Measurements from ENCODE around the gene RENBP. TPM values are rescaled to one million over a fixed set of nuclear protein-coding genes. Genes with fewer than 3 reads are reported as not detected.

Gene RENBP
- total RNA-seq, 2 donors from 2014 or later = 6.2 to 10.6 TPM

- H3K27ac ChIP-seq = no peak within 1 kb of the TSS
- peak within 1 kb of the TSS in 1 of 2 donors; percentile 27 for H3K4me3 ChIP-seq
- H3K9me3 ChIP-seq = no peaks in the 10 kb centered on the region
- H3K36me3 ChIP-seq = no peaks in the 10 kb centered on the region
- TF ChIP-seq CTCF (IDR thresholded peaks at IDR 0.05) = no peak
- peaks cover 0 to 7% of the 10 kb centered on the region in 2 donors for H3K4me1 ChIP-seq
- DNase-seq (ENCODE audit: low spot score) = no peak
- H3K27me3 ChIP-seq = peaks cover 15 to 35% of the 10 kb centered on the region in 2 donors
Measured at GRCh38 chrX:153885968-153886903, 58.2 kb downstream of the RENBP start, which contains the start of gene L1CAM. Gene L1CAM, minus strand, starts transcription at chrX:153886173. Its CDS starts 10,337 bp downstream, at chrX:153875836.

Small RNA genes lying within 50 kb of the gene (microRNA-seq; reads per million reads assigned to microRNA genes)
- gene MIR3202-1 (ENCODE audit: borderline number of aligned reads in 2 of 2, borderline replicate concordance in 1 of 2) = 0 reads per million in 2 donors
- gene MIR3202-2 (ENCODE audit: borderline number of aligned reads in 2 of 2, borderline replicate concordance in 1 of 2) = 0 reads per million in 2 donors

Other genes starting within 250 kb of the RENBP start
- 100 to 1,000 TPM in 1 of 2 donors, 10 to 100 TPM in 1; 86.3 to 109 TPM for gene BCAP31, start 220.3 kb downstream of the RENBP start, total RNA-seq
- 10 to 100 TPM; 15.2 to 18.0 TPM for gene ABCD1, start 219.8 kb downstream of the RENBP start, total RNA-seq
- 1 to 10 TPM; 5.6 to 8.2 TPM for gene PLXNB3, start 180.4 kb downstream of the RENBP start, total RNA-seq
- 10 to 100 TPM; 19.4 to 24.6 TPM for gene SRPK3, start 163.6 kb downstream of the RENBP start, total RNA-seq
- 100 to 1,000 TPM; 116 to 135 TPM for gene IDH3G, start 150.3 kb downstream of the RENBP start, total RNA-seq
- 100 to 1,000 TPM; 219 to 238 TPM for gene SSR4, start 150.0 kb downstream of the RENBP start, total RNA-seq
- gene PDZD4, start 114.1 kb downstream of the RENBP start, total RNA-seq = 1 to 10 TPM; 2.1 to 7.1 TPM
- gene L1CAM, start 58.5 kb downstream of the RENBP start, total RNA-seq = 1 to 10 TPM; 6.3 to 7.0 TPM
- 1 to 10 TPM; 2.3 to 4.7 TPM for gene AVPR2, start 40.0 kb downstream of the RENBP start, total RNA-seq
- gene ARHGAP4, start 18.4 kb downstream of the RENBP start, total RNA-seq = 1 to 10 TPM; 7.6 to 8.9 TPM
- 10 to 100 TPM; 66.5 to 70.2 TPM for gene NAA10, start 9.6 kb downstream of the RENBP start, total RNA-seq
- gene HCFC1, start 27.2 kb upstream of the RENBP start, total RNA-seq = 10 to 100 TPM; 40.8 to 54.7 TPM
- gene TMEM187, start 28.1 kb upstream of the RENBP start, total RNA-seq = 1 to 10 TPM; 4.7 to 6.4 TPM
- gene IRAK1, start 75.3 kb upstream of the RENBP start, total RNA-seq = 10 to 100 TPM; 27.5 to 37.1 TPM
- 10 to 100 TPM; 52.7 to 69.1 TPM for gene MECP2, start 153.1 kb upstream of the RENBP start, total RNA-seq
- not detected for gene OPN1LW, start 199.6 kb upstream of the RENBP start, total RNA-seq
- not detected for gene OPN1MW, start 238.0 kb upstream of the RENBP start, total RNA-seq